Measurements from ENCODE around the gene MPDU1.

MPDU1 gene

DNA sequence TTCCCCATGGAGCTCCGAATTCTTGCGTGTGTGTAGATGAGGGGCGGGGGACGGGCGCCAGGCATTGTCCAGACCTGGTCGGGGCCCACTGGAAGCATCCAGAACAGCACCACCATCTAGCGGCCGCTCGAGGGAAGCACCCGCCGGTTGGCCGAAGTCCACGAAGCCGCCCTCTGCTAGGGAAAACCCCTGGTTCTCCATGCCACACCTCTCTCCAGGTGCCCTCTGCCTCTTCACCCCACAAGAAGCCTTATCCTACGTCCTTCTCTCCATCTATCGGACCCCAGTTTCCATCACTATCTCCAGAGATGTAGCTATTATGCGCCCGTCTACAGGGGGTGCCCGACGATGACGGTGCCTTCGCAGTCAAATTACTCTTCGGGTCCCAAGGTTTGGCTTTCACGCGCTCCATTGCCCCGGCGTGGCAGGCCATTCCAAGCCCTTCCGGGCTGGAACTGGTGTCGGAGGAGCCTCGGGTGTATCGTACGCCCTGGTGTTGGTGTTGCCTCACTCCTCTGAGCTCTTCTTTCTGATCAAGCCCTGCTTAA lies 22.6 kb upstream of the MPDU1 start:
- TF ChIP-seq CTCF (IDR thresholded peaks at IDR 0.05; ENCODE audit: low read depth, low read length, poor library complexity, severe bottlenecking) (peak; percentile 56), EZH2phosphoT487 (IDR thresholded peaks at IDR 0.05; ENCODE audit: borderline replicate concordance, low read length) (no peak)
- H3K79me2 ChIP-seq (ENCODE audit: control insufficient read depth, low read length), result peaks cover 47% of the 10 kb centered on the region
- peak overlapping the region; percentile 79 for H3K4me3 ChIP-seq (ENCODE audit: low read length)
- H3K4me1 ChIP-seq (ENCODE audit: control insufficient read depth, low read length), result peaks cover 49% of the 10 kb centered on the region
- peak overlapping the region; percentile 92 for H3K4me2 ChIP-seq (ENCODE audit: low read length)
- H3K27ac ChIP-seq (ENCODE audit: low read depth, low read length), result peak overlapping the region; percentile 82
- no peaks in the 10 kb centered on the region for H3K9me3 ChIP-seq (ENCODE audit: control insufficient read depth, insufficient read depth, low read length)
- no peaks in the 10 kb centered on the region for H3K9me2 ChIP-seq (replicated peaks; ENCODE audit: control insufficient read depth, low read length)
- H3K36me3 ChIP-seq (ENCODE audit: control insufficient read depth, low read length), result peaks cover 40% of the 10 kb centered on the region
- no peaks in the 10 kb centered on the region for H4K20me1 ChIP-seq (ENCODE audit: control insufficient read depth, insufficient read depth, low read depth, low read length)
- H3K27me3 ChIP-seq (ENCODE audit: control insufficient read depth, low read length), result peaks cover 7% of the 10 kb centered on the region
- 0 out of 2 replicates have a peak, but pooled peaks cover 3% of the 10 kb centered on the region for H3F3A ChIP-seq (ENCODE audit: control insufficient read depth, insufficient read depth)

DNA sequence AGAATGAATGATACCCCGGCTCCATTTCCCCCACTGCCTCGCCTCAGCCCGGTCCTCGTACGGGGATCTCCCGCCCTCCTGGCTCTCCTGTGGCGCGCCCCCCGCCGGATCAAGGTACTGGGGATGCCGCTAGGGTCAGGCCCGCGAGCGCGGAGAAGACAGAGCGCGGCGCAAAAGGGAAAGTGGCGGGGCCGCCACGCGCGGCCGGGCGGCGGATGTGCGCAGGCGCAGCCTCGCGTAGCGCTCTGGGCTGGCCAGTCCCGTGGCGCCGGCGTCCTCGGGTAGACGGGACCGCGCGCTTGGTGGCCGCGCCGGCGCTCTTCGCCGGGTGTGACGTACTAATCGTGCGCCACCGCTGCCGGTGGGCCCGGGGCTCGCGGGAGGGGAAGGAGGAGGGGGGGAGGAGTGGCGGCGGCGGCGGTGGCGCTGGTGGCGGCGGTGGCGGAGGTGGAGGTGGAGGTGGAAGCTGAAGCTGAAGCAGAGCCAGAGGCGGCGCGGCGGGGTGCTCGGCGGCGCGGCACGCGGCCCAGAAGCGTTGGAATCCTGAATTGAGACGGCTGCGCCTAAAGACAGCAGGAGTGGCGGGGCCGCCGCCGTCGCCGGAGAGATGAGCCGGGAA lies 22.0 kb upstream of the MPDU1 start, which contains the start of gene SENP3:
TSS of gene SENP3 (plus strand) at position 331 of the 619 bp plus-strand sequence. CDS start 1,158 bp downstream, outside the sequence.
- Histone ChIP-seq H3F3A (ENCODE audit: control insufficient read depth, insufficient read depth) (0 out of 2 replicates have a peak, but pooled peaks cover 3% of the 10 kb centered on the region), H3K79me2 (ENCODE audit: control insufficient read depth, low read length) (peaks cover 48% of the 10 kb centered on the region), H3K36me3 (ENCODE audit: control insufficient read depth, low read length) (peaks cover 42% of the 10 kb centered on the region), H3K4me1 (ENCODE audit: control insufficient read depth, low read length) (peaks cover 49% of the 10 kb centered on the region), H3K9me2 (replicated peaks; ENCODE audit: control insufficient read depth, low read length) (no peaks in the 10 kb centered on the region), H3K27ac (ENCODE audit: low read depth, low read length) (peak within 1 kb of the TSS; percentile 82), H3K27me3 (ENCODE audit: control insufficient read depth, low read length) (peaks cover 7% of the 10 kb centered on the region), H3K4me2 (ENCODE audit: low read length) (peak within 1 kb of the TSS; percentile 92), H4K20me1 (ENCODE audit: control insufficient read depth, insufficient read depth, low read depth, low read length) (no peaks in the 10 kb centered on the region), H3K4me3 (ENCODE audit: low read length) (peak within 1 kb of the TSS; percentile 79), H3K9me3 (ENCODE audit: control insufficient read depth, insufficient read depth, low read length) (no peaks in the 10 kb centered on the region)
- TF ChIP-seq CTCF (IDR thresholded peaks at IDR 0.05; ENCODE audit: low read depth, low read length, poor library complexity, severe bottlenecking) (no peak), EZH2phosphoT487 (IDR thresholded peaks at IDR 0.05; ENCODE audit: borderline replicate concordance, low read length) (no peak)

DNA sequence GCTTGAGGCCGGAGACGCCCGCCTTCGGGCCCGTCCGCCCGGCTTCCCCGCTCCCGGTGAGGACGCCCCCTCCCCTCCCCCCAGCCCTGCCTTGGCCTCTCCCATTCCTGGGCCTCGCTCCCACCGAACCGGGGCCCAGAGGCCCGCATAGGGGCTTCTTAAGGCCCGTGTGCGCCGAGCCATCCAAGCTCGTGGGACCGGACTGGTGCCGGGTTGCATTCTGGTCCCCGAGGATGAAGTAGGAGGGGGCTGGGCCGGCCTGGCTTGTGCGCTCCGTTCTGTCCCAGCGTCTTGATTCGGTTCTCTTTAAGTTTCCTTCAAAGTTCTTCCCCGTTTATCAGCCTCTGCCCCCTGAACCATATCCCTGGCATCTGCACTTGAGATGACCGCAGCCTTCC lies 21.4 kb upstream of the MPDU1 start:
- Histone ChIP-seq H3K79me2 (ENCODE audit: control insufficient read depth, low read length) (peaks cover 52% of the 10 kb centered on the region), H3K4me2 (ENCODE audit: low read length) (peak overlapping the region; percentile 92), H3F3A (ENCODE audit: control insufficient read depth, insufficient read depth) (peaks cover 5% of the 10 kb centered on the region; the same call in 1 of the 2 replicates), H3K27me3 (ENCODE audit: control insufficient read depth, low read length) (peaks cover 7% of the 10 kb centered on the region), H4K20me1 (ENCODE audit: control insufficient read depth, insufficient read depth, low read depth, low read length) (no peaks in the 10 kb centered on the region), H3K4me1 (ENCODE audit: control insufficient read depth, low read length) (peaks cover 49% of the 10 kb centered on the region), H3K27ac (ENCODE audit: low read depth, low read length) (peak overlapping the region; percentile 82), H3K36me3 (ENCODE audit: control insufficient read depth, low read length) (peaks cover 47% of the 10 kb centered on the region), H3K9me2 (replicated peaks; ENCODE audit: control insufficient read depth, low read length) (no peaks in the 10 kb centered on the region), H3K4me3 (ENCODE audit: low read length) (peak overlapping the region; percentile 79), H3K9me3 (ENCODE audit: control insufficient read depth, insufficient read depth, low read length) (no peaks in the 10 kb centered on the region)
- no peak for TF ChIP-seq CTCF (IDR thresholded peaks at IDR 0.05; ENCODE audit: low read depth, low read length, poor library complexity, severe bottlenecking)
- no peak for TF ChIP-seq EZH2phosphoT487 (IDR thresholded peaks at IDR 0.05; ENCODE audit: borderline replicate concordance, low read length)

All from DOHH2 (cell line).